Tibial artery (tissue), 4 donors: Measurements from ENCODE around the gene CCNI.

ENCODE experiments used
- DNase-seq, 2 donors: peaks; one replicate each; pipeline ENCODE4 v3.0.0-alpha.2; 2019
- H3K27ac ChIP-seq, 2 donors: fragments of 200-600 bp; sonication (generic) in 1 of 2; 1 replicate in 1 of 2; 2 replicates in 1 of 2; pipeline ENCODE4 v1.5.1; 2018 to 2019; ENCODE audit warnings: mild to moderate bottlenecking in 1 of 2
- H3K27me3 ChIP-seq, 2 donors: fragments of 200-600 bp; sonication (generic) in 1 of 2; one replicate each; pipeline versions ENCODE4 v1.5.1 to v1.6.0; 2016 to 2019
- H3K36me3 ChIP-seq, 3 donors: fragments of 200-600 bp; sonication (generic) in 2 of 3; one replicate each; pipeline ENCODE4 v1.5.1; 2016 to 2019; ENCODE audit warnings: mild to moderate bottlenecking in 2 of 3
- H3K4me1 ChIP-seq, 4 donors: fragments of 200-600 bp; sonication (generic) in 2 of 4; 1 replicate in 3 of 4; 2 replicates in 1 of 4; pipeline ENCODE4 v1.5.1; 2016 to 2019
- H3K4me3 ChIP-seq, 2 donors: fragments of 200-600 bp; sonication (generic) in 1 of 2; 1 replicate in 1 of 2; 2 replicates in 1 of 2; pipeline ENCODE4 v1.5.1; 2018 to 2019; ENCODE audit warnings: mild to moderate bottlenecking in 2 of 2
- H3K9me3 ChIP-seq, 3 donors: fragments of 200-600 bp; sonication (generic) in 1 of 3; one replicate each; pipeline ENCODE4 v1.5.1; 2016 to 2019
- CTCF ChIP-seq, 2 experiments: fragments of 200-600 bp in 1 of 2; fragments of 450-650 bp in 1 of 2; IDR thresholded peaks; one replicate each; pipeline ENCODE4 v1.5.1; 2017 to 2019; ENCODE audit warnings: antibody characterized with exemption in 2 of 2, mild to moderate bottlenecking in 1 of 2, moderate library complexity in 1 of 2
- intact Hi-C: fragments of 100-400 bp; cut with DNase I; formaldehyde crosslinking; loops from one replicate; pipeline ENCODE4 v1.15.0; 2023; ENCODE audit warnings: low total_unique reads

The CCNI gene

GRCh38 chr4:77052352-77052751, 23.4 kb downstream of the CCNI start:
- H3K9me3 ChIP-seq, result no peaks in the 10 kb centered on the region
- H3K27ac ChIP-seq, result peak overlapping the region in 1 of 2 donors; percentile 27
- peaks cover 47 to 69% (median 56%) of the 10 kb centered on the region in 3 donors for H3K36me3 ChIP-seq
- no peak for DNase-seq
- intact Hi-C loops, result no loop called here
- no peak overlapping the region for H3K4me3 ChIP-seq
- peak; percentile 22 to 23 for TF ChIP-seq CTCF (IDR thresholded peaks at IDR 0.05)
- peaks cover 0 to 45% (median 9%) of the 10 kb centered on the region in 4 donors for H3K4me1 ChIP-seq
- no peaks in the 10 kb centered on the region for H3K27me3 ChIP-seq

- no peak for DNase-seq
- H3K9me3 ChIP-seq, result no peaks in the 10 kb centered on the region
- H3K4me1 ChIP-seq, result peaks cover 0 to 37% (median 6%) of the 10 kb centered on the region in 4 donors
- no peak for TF ChIP-seq CTCF (IDR thresholded peaks at IDR 0.05)
- H3K27ac ChIP-seq, result no peak overlapping the region
- no peaks in the 10 kb centered on the region for H3K27me3 ChIP-seq
- intact Hi-C loops, result no loop called here
- H3K4me3 ChIP-seq, result no peak overlapping the region
- H3K36me3 ChIP-seq, result peaks cover 50 to 63% (median 56%) of the 10 kb centered on the region in 3 donors
Observed at GRCh38 chr4:77050962-77051361, 24.8 kb downstream of the CCNI start.

GRCh38 chr4:77047037-77047436, 28.8 kb downstream of the CCNI start:
- H3K27me3 ChIP-seq, result no peaks in the 10 kb centered on the region
- no peak overlapping the region for H3K4me3 ChIP-seq
- H3K36me3 ChIP-seq, result peaks cover 24 to 32% (median 29%) of the 10 kb centered on the region in 3 donors
- H3K9me3 ChIP-seq, result no peaks in the 10 kb centered on the region
- TF ChIP-seq CTCF (IDR thresholded peaks at IDR 0.05), result peak; percentile 24
- H3K4me1 ChIP-seq, result peaks cover 0 to 34% (median 11%) of the 10 kb centered on the region in 4 donors
- intact Hi-C loops, result loop anchor here (10.0 kb wide), 1 partner anchor 92 kb away; no protein-coding TSS in a partner anchor
- no peak overlapping the region for H3K27ac ChIP-seq
- no peak for DNase-seq

- Histone ChIP-seq H3K4me1 (peaks cover 0 to 31% (median 11%) of the 10 kb centered on the region in 4 donors), H3K36me3 (peaks cover 13 to 25% (median 24%) of the 10 kb centered on the region in 3 donors), H3K9me3 (no peaks in the 10 kb centered on the region), H3K4me3 (no peak overlapping the region), H3K27ac (no peak overlapping the region), H3K27me3 (no peaks in the 10 kb centered on the region)
- intact Hi-C loops, result loop anchor here (10.0 kb wide), 1 partner anchor 91 kb away; no protein-coding TSS in a partner anchor
- peak in 1 of 2 experiments; percentile 8 for TF ChIP-seq CTCF (IDR thresholded peaks at IDR 0.05)
- DNase-seq, result no peak
Observed at GRCh38 chr4:77045490-77045889, 30.3 kb downstream of the CCNI start.

GRCh38 chr4:77044461-77045150, 31.2 kb downstream of the CCNI start:
- Histone ChIP-seq H3K4me1 (peaks cover 0 to 23% (median 12%) of the 10 kb centered on the region in 4 donors), H3K9me3 (no peaks in the 10 kb centered on the region), H3K4me3 (no peak overlapping the region), H3K36me3 (peaks cover 13 to 18% (median 17%) of the 10 kb centered on the region in 3 donors), H3K27ac (peak overlapping the region; percentile 24 to 31), H3K27me3 (no peaks in the 10 kb centered on the region)
- peak; percentile 45 to 54 for TF ChIP-seq CTCF (IDR thresholded peaks at IDR 0.05)
- intact Hi-C loops, result loop anchor here (10.0 kb wide), 1 partner anchor 90 kb away; no protein-coding TSS in a partner anchor
- no peak for DNase-seq
